A549 (cell line): ENCODE data around the gene MGLL. TPM values are rescaled to one million over a fixed set of nuclear protein-coding genes. Genes with fewer than 3 reads are reported as not detected.
A peak's percentile ranks its signal among the peaks of the same experiment; 100 is the strongest.

Source experiments
- ATAC-seq, 2 experiments: fragments of 200-7000 bp in 1 of 2; fragments of >200 bp in 1 of 2; cut with Nextera tagmentation in 1 of 2; cut with Tn5 transposase in 1 of 2; 3 replicates each; pipeline versions ENCODE4 v1.8.0 to v1.9.1; 2018 to 2020; ENCODE audit warnings: mild to moderate bottlenecking in 1 of 2, moderate library complexity in 1 of 2
- CTCF ChIA-PET: fragments of 300-600 bp; sonication (Branson Sonifier 250); formaldehyde crosslinking; extraction: SDS; loops from one replicate; lab custom pipeline; 2021; ENCODE audit warnings: antibody characterized with exemption, inconsistent platforms; lab: Yijun Ruan, JAX
- POLR2A ChIA-PET: fragments of 350-600 bp; formaldehyde crosslinking; extraction: SDS; loops from one replicate; lab custom pipeline; 2021; ENCODE audit warnings: antibody characterized with exemption, inconsistent platforms; lab: Yijun Ruan, JAX
- DNase-seq, 2 experiments: peaks; one replicate each; pipeline versions ENCODE4 v3.0.0 to v3.0.0-alpha.2; 2011 to 2016; ENCODE audit warnings: low read depth in 1 of 2, low spot score in 1 of 2
- FAIRE-seq: peaks from 2 replicates; lab custom pipeline; 2011; peaks lifted over from hg19 to GRCh38; lab: Jason Lieb, UNC
- H3K27ac ChIP-seq, 2 experiments: fragments of >200 bp; sonication (Bioruptor Twin); formaldehyde crosslinking; 3 replicates each; pipeline ENCODE4 v1.5.1; 2016 to 2017
- H3K4me1 ChIP-seq: fragments of >200 bp; sonication (Bioruptor Twin); formaldehyde crosslinking; 3 replicates; pipeline ENCODE4 v1.6.1; 2016
- H3K4me2 ChIP-seq: fragments of >200 bp; sonication (Bioruptor Twin); formaldehyde crosslinking; 3 replicates; pipeline ENCODE4 v1.6.1; 2016
- H3K4me3 ChIP-seq: fragments of >200 bp; sonication (Bioruptor Twin); formaldehyde crosslinking; 3 replicates; pipeline ENCODE4 v1.5.1; 2016
- H3K9me3 ChIP-seq: fragments of >200 bp; sonication (Bioruptor Twin); formaldehyde crosslinking; 3 replicates; pipeline ENCODE4 v1.6.1; 2016
- CBX8 ChIP-seq: fragments of 200-600 bp; sonication (generic); IDR thresholded peaks from 2 replicates; pipeline ENCODE4 v1.6.1; 2016
- CTCF ChIP-seq: fragments of >200 bp; sonication (Bioruptor Twin); formaldehyde crosslinking; IDR thresholded peaks from 3 replicates; pipeline ENCODE4 v1.5.1; 2016
- HOXB5 ChIP-seq: fragments of 250-450 bp; sonication (Bioruptor Pico); IDR thresholded peaks from 2 replicates; pipeline ENCODE4 v1.5.0; 2020; ENCODE audit warnings: mild to moderate bottlenecking, moderate library complexity
- MAFK ChIP-seq: fragments of 450-650 bp; IDR thresholded peaks from 2 replicates; pipeline ENCODE4 v1.6.1; 2014; ENCODE audit not compliant: partially characterized antibody
- MAX ChIP-seq: IDR thresholded peaks from 2 replicates; pipeline ENCODE4 v1.6.1; 2012
- NR3C1 ChIP-seq: fragments of >200 bp; sonication (Bioruptor Twin); formaldehyde crosslinking; IDR thresholded peaks from 3 replicates; pipeline ENCODE4 v1.6.1; 2017
- PHF8 ChIP-seq: fragments of 200-600 bp; sonication (generic); IDR thresholded peaks from 2 replicates; pipeline ENCODE4 v1.6.1; 2016; ENCODE audit warnings: low read depth, mild to moderate bottlenecking, antibody characterized with exemption, moderate library complexity, borderline replicate concordance
- RAD21 ChIP-seq, 2 experiments: fragments of >200 bp in 1 of 2; sonication (Bioruptor Twin) in 1 of 2; formaldehyde crosslinking in 1 of 2; IDR thresholded peaks in 1 of 2; conservative IDR thresholded peaks in 1 of 2; 2 replicates in 1 of 2; 3 replicates in 1 of 2; pipeline ENCODE4 v1.6.1; 2012 to 2018; ENCODE audit warnings: inconsistent platforms in 1 of 2
- SMC3 ChIP-seq: fragments of >200 bp; sonication (Bioruptor Twin); formaldehyde crosslinking; IDR thresholded peaks from 3 replicates; pipeline ENCODE4 v1.6.1; 2018; ENCODE audit warnings: inconsistent platforms
- SREBF2 ChIP-seq: fragments of 450-650 bp; IDR thresholded peaks from 2 replicates; pipeline ENCODE4 v1.6.1; 2014; ENCODE audit warnings: mild to moderate bottlenecking, moderate library complexity
- USF2 ChIP-seq: fragments of 450-650 bp; IDR thresholded peaks from 2 replicates; pipeline ENCODE4 v1.6.1; 2014; ENCODE audit warnings: antibody characterized with exemption
- ZC3H11A ChIP-seq: fragments of 450-650 bp; IDR thresholded peaks from 2 replicates; pipeline ENCODE4 v1.6.1; 2014; ENCODE audit warnings: antibody characterized with exemption, mild to moderate bottlenecking
- ZSCAN20 ChIP-seq: fragments of 250-450 bp; sonication (Bioruptor Pico); IDR thresholded peaks from 2 replicates; pipeline ENCODE4 v1.8.0; 2022; ENCODE audit warnings: mild to moderate bottlenecking, moderate library complexity
- whole genome bisulfite sequencing: methylation state at CpG from one replicate; pipeline ENCODE4 v1.1.6; 2017; ENCODE audit errors: missing lambda C conversion rate; 5-methylcytosine and 5-hydroxymethylcytosine counted together
- polyA plus RNA-seq, 4 experiments: library from polyadenylated mRNA; depleted of rRNA in 3 of 4; stranded (reverse); fragments of >200 nt; fragmentation: RNase III in 1 of 4; extraction: RNeasy Plus Mini Kit Qiagen cat#74134 plus additional on column Dnase treatment in 1 of 4; gene quantifications; 2 replicates in 3 of 4; 3 replicates in 1 of 4; pipeline ENCODE4 v1.2.3, GENCODE V29; 2011 to 2017

The MGLL gene
- polyA plus RNA-seq, 2 of the 4 experiments (the other 2 are of a cell fraction): 38.5 to 41.5 TPM

- TF ChIP-seq CTCF: no peak
- no peak for TF ChIP-seq CBX8
- TF ChIP-seq SREBF2: no peak
- no peak for TF ChIP-seq ZSCAN20 (CRISPR knock-in tag)
These were observed 124.0 kb downstream of the MGLL start (continued) for GRCh38 chr3:127698286-127698685.

GRCh38 chr3:127697551-127698240, 124.6 kb downstream of the MGLL start:
- H3K27ac ChIP-seq: peak overlapping the region; percentile 68 to 87; a peak in 5 of 6 replicates
- ChIA-PET CTCF (interaction anchor here (0.7 to 12.9 kb wide), 10 partner anchors 13 to 274 kb away, joined by 3 to 111 read pairs (median 4); partner anchors contain the start of gene MGLL), POLR2A (no interaction called here)
- FAIRE-seq: no peak
- TF ChIP-seq ZC3H11A (no peak), HOXB5 (no peak), PHF8 (no peak), USF2 (peak; percentile 80)
- 56% methylated on average over 13 of the region's 16 CpGs for WGBS
- peak; percentile 66 to 85; a peak in 5 of 6 replicates for ATAC-seq
- H3K4me2 ChIP-seq: peak overlapping the region; percentile 46; the same call in 2 of the 3 replicates
- no peaks in the 10 kb centered on the region for H3K9me3 ChIP-seq
- no peak overlapping the region for H3K4me3 ChIP-seq
- peaks cover 65% of the 10 kb centered on the region for H3K4me1 ChIP-seq
- peak; percentile 28 to 71 for DNase-seq

- no peaks in the 10 kb centered on the region for H3K9me3 ChIP-seq
- POLR2A ChIA-PET: interaction anchor here (0.6 to 1.0 kb wide), 2 partner anchors 33 to 104 kb away, joined by 3 to 4 read pairs; no protein-coding TSS in a partner anchor
- ATAC-seq: peak; percentile 75 to 81
- TF ChIP-seq RAD21 (conservative IDR thresholded peaks at IDR 0.05 in 1 of 2, IDR thresholded peaks at IDR 0.05 in 1 of 2) (peak; percentile 24 to 50; a peak in 2 of 5 replicates), NR3C1 (no peak), SMC3 (peak; percentile 66), CTCF (peak; percentile 34), MAX (peak; percentile 54), MAFK (no peak)
- CTCF ChIA-PET: interaction anchor here (0.6 to 12.9 kb wide), 16 partner anchors 14 to 305 kb away, joined by 3 to 111 read pairs (median 5); no protein-coding TSS in a partner anchor
- FAIRE-seq: no peak
- DNase-seq: peak; percentile 60 to 85
- no peak overlapping the region for H3K4me2 ChIP-seq
- no peak overlapping the region for H3K4me3 ChIP-seq
- WGBS: 41% methylated on average over 10 of the region's 17 CpGs
- peaks cover 83% of the 10 kb centered on the region for H3K4me1 ChIP-seq
- H3K27ac ChIP-seq: peak overlapping the region; percentile 68 to 87
These were observed 127.7 kb downstream of the MGLL start for GRCh38 chr3:127694467-127695215.
